Neural progenitor cell (in vitro differentiated cells): ENCODE measurements around the gene VARS1. TPM values are rescaled to one million over a fixed set of nuclear protein-coding genes. Genes with fewer than 3 reads are reported as not detected.

Source experiments
- DNase-seq: peaks from one replicate; pipeline ENCODE4 v3.0.0-alpha.2; 2016; ENCODE audit warnings: low spot score
- H2AFZ ChIP-seq: fragments of 200-600 bp; sonication (generic); replicated peaks from 2 replicates; pipeline ENCODE4 v1.6.1; 2016; ENCODE audit warnings: antibody characterized with exemption
- H3F3A ChIP-seq: fragments of 200-600 bp; sonication (generic); 2 replicates; pipeline ENCODE4 v1.6.1; 2016; ENCODE audit warnings: antibody characterized with exemption, low read depth
- H3K27ac ChIP-seq: fragments of 200-600 bp; sonication (generic); 2 replicates; pipeline ENCODE4 v1.5.1; 2016; ENCODE audit warnings: mild to moderate bottlenecking
- H3K27me3 ChIP-seq: fragments of 200-600 bp; sonication (generic); 2 replicates; pipeline ENCODE4 v1.6.1; 2016; ENCODE audit warnings: mild to moderate bottlenecking, moderate library complexity
- H3K36me3 ChIP-seq: fragments of 200-600 bp; sonication (generic); 2 replicates; pipeline ENCODE4 v1.5.1; 2016
- H3K4me1 ChIP-seq: fragments of 200-600 bp; sonication (generic); 2 replicates; pipeline ENCODE4 v1.6.1; 2016; ENCODE audit warnings: mixed run types
- H3K4me2 ChIP-seq: fragments of 200-600 bp; sonication (generic); 2 replicates; pipeline ENCODE4 v1.6.1; 2016
- H3K4me3 ChIP-seq: fragments of 200-600 bp; sonication (generic); 2 replicates; pipeline ENCODE4 v1.5.1; 2016
- H3K79me2 ChIP-seq: fragments of 200-600 bp; sonication (generic); 2 replicates; pipeline ENCODE4 v1.6.1; 2016; ENCODE audit warnings: low read depth
- H3K9ac ChIP-seq: fragments of 200-600 bp; sonication (generic); 2 replicates; pipeline ENCODE4 v1.6.1; 2016
- H3K9me3 ChIP-seq: fragments of 200-600 bp; sonication (generic); 2 replicates; pipeline ENCODE4 v1.5.1; 2016; ENCODE audit warnings: low read depth
- H4K20me1 ChIP-seq: fragments of 200-600 bp; sonication (generic); 2 replicates; pipeline ENCODE4 v1.6.1; 2016; ENCODE audit warnings: low read depth
- H3K27ac Mint-ChIP-seq: 3 replicates; pipeline ENCODE4 v1.8.0; 2021; ENCODE audit warnings: mixed read lengths
- H3K27me3 Mint-ChIP-seq: 2 replicates; pipeline ENCODE4 v1.8.0; 2022; ENCODE audit warnings: low read depth, mild to moderate bottlenecking, inconsistent platforms, moderate library complexity, mixed read lengths; ENCODE audit not compliant: insufficient read depth
- H3K36me3 Mint-ChIP-seq: 3 replicates; pipeline ENCODE4 v1.8.0; 2021; ENCODE audit warnings: mixed read lengths
- H3K4me1 Mint-ChIP-seq: 3 replicates; pipeline ENCODE4 v1.8.0; 2021; ENCODE audit warnings: mixed read lengths
- H3K4me3 Mint-ChIP-seq: 3 replicates; pipeline ENCODE4 v1.8.0; 2021; ENCODE audit warnings: mild to moderate bottlenecking, moderate library complexity, mixed read lengths
- H3K9me3 Mint-ChIP-seq: 3 replicates; pipeline ENCODE4 v1.8.0; 2020; ENCODE audit warnings: mixed read lengths
- CTCF ChIP-seq: fragments of 200-600 bp; sonication (generic); IDR thresholded peaks from 2 replicates; pipeline ENCODE4 v1.5.1; 2017; ENCODE audit warnings: antibody characterized with exemption, mild to moderate bottlenecking
- EZH2 ChIP-seq: fragments of 200-600 bp; sonication (generic); IDR thresholded peaks from 2 replicates; pipeline ENCODE4 v1.6.1; 2017; ENCODE audit warnings: antibody characterized with exemption, mild to moderate bottlenecking, moderate library complexity
- EZH2phosphoT487 ChIP-seq: fragments of 200-600 bp; sonication (generic); IDR thresholded peaks from 2 replicates; pipeline ENCODE4 v1.6.1; 2017; ENCODE audit warnings: antibody characterized with exemption
- total RNA-seq: library from RNA; depleted of rRNA; stranded (reverse); fragments of >200 nt; gene quantifications from 2 replicates; pipeline ENCODE4 v1.2.3, GENCODE V29; 2015; ENCODE audit warnings: low replicate concordance

The VARS1 gene
- total RNA-seq, 1 donor from 2014 or later: 34.1 TPM

- H3K79me2 ChIP-seq: peaks cover 22% of the 10 kb centered on the region
- no peak overlapping the region for H2AFZ ChIP-seq
- Mint-ChIP-seq H3K9me3 (no peaks in the 10 kb centered on the region), H3K27me3 (no peaks in the 10 kb centered on the region), H3K27ac (no peak overlapping the region), H3K36me3 (peaks cover 10% of the 10 kb centered on the region), H3K4me3 (no peak overlapping the region), H3K4me1 (peaks cover 16% of the 10 kb centered on the region)
- no peak overlapping the region for H3K4me2 ChIP-seq
- H3K9me3 ChIP-seq: no peaks in the 10 kb centered on the region
- no peaks in the 10 kb centered on the region for H4K20me1 ChIP-seq
- no peaks in the 10 kb centered on the region for H3K27me3 ChIP-seq
- peaks cover 4% of the 10 kb centered on the region for H3K36me3 ChIP-seq
- H3K9ac ChIP-seq: no peak overlapping the region
- TF ChIP-seq EZH2phosphoT487 (no peak), CTCF (no peak), EZH2 (no peak)
- DNase-seq: no peak
- no peak overlapping the region for H3K4me3 ChIP-seq
- no peak overlapping the region for H3K27ac ChIP-seq
- H3K4me1 ChIP-seq: peaks cover 7% of the 10 kb centered on the region
- H3F3A ChIP-seq: peaks cover 25% of the 10 kb centered on the region
Observed at GRCh38 chr6:31792090-31792374, 3.5 kb downstream of the VARS1 start.

- H3K9me3 Mint-ChIP-seq: no peaks in the 10 kb centered on the region
- H3K4me1 ChIP-seq: peaks cover 7% of the 10 kb centered on the region
- H4K20me1 ChIP-seq: no peaks in the 10 kb centered on the region
- no peak overlapping the region for H3K9ac ChIP-seq
- H3K27me3 ChIP-seq: no peaks in the 10 kb centered on the region
- H3K27ac Mint-ChIP-seq: peak overlapping the region; percentile 43
- DNase-seq: peak; percentile 82
- no peak overlapping the region for H3K4me3 Mint-ChIP-seq
- peaks cover 22% of the 10 kb centered on the region for H3K79me2 ChIP-seq
- peaks cover 8% of the 10 kb centered on the region for H3K36me3 Mint-ChIP-seq
- TF ChIP-seq EZH2: no peak
- TF ChIP-seq CTCF: peak; percentile 67
- no peaks in the 10 kb centered on the region for H3K27me3 Mint-ChIP-seq
- peaks cover 20% of the 10 kb centered on the region for H3F3A ChIP-seq
- H3K9me3 ChIP-seq: no peaks in the 10 kb centered on the region
- no peak overlapping the region for H3K27ac ChIP-seq
- H3K36me3 ChIP-seq: peaks cover 4% of the 10 kb centered on the region
- no peak overlapping the region for H3K4me3 ChIP-seq
- H2AFZ ChIP-seq: no peak overlapping the region
- H3K4me1 Mint-ChIP-seq: peaks cover 16% of the 10 kb centered on the region
- H3K4me2 ChIP-seq: no peak overlapping the region
Observed at GRCh38 chr6:31791324-31792089, 4.0 kb downstream of the VARS1 start.

GRCh38 chr6:31785475-31785874, 10.1 kb downstream of the VARS1 start:
- no peak overlapping the region for H3K4me3 Mint-ChIP-seq
- Histone ChIP-seq H4K20me1 (no peaks in the 10 kb centered on the region), H3K27me3 (no peaks in the 10 kb centered on the region), H3K36me3 (peaks cover 4% of the 10 kb centered on the region), H3F3A (peaks cover 6% of the 10 kb centered on the region), H3K9me3 (no peaks in the 10 kb centered on the region), H3K79me2 (no peaks in the 10 kb centered on the region), H2AFZ (no peak overlapping the region), H3K4me1 (no peaks in the 10 kb centered on the region), H3K4me2 (no peak overlapping the region), H3K9ac (no peak overlapping the region), H3K4me3 (no peak overlapping the region), H3K27ac (no peak overlapping the region)
- DNase-seq: no peak
- H3K27me3 Mint-ChIP-seq: peaks cover 2% of the 10 kb centered on the region
- H3K27ac Mint-ChIP-seq: no peak overlapping the region
- no peaks in the 10 kb centered on the region for H3K9me3 Mint-ChIP-seq
- peaks cover 18% of the 10 kb centered on the region for H3K36me3 Mint-ChIP-seq
- H3K4me1 Mint-ChIP-seq: no peaks in the 10 kb centered on the region
- TF ChIP-seq EZH2 (no peak), CTCF (no peak), EZH2phosphoT487 (no peak)
